OCI-LY3 (cell line): ENCODE measurements around the gene ICAM5.

ENCODE experiments used
- H2AFZ ChIP-seq: fragments of 200-600, 300-600 bp; shearing (Covaris generic); 2 replicates; pipeline ENCODE4 v1.6.0; 2014; ENCODE audit warnings: antibody characterized with exemption, low read depth, low read length
- H3K27ac ChIP-seq: fragments of 200-600, 300-600 bp; sonication (generic); 2 replicates; pipeline ENCODE4 v1.5.1; 2014; ENCODE audit warnings: mild to moderate bottlenecking, low read length, moderate library complexity, mixed read lengths
- H3K27me3 ChIP-seq: fragments of 200-600, 300-600 bp; sonication (generic); 2 replicates; pipeline ENCODE4 v1.6.1; 2014; ENCODE audit warnings: low read depth, low read length, mixed read lengths
- H3K36me3 ChIP-seq: fragments of 200-600, 300-600 bp; sonication (generic); replicated peaks from 2 replicates; pipeline ENCODE3; 2014; ENCODE audit warnings: low read depth, low read length, mixed read lengths
- H3K4me1 ChIP-seq: fragments of 300-600, 200-600 bp; sonication (generic); 2 replicates; pipeline ENCODE4 v1.6.1; 2014; ENCODE audit warnings: low read length, mixed read lengths
- H3K4me2 ChIP-seq: fragments of 200-600, 300-600 bp; sonication (generic); 2 replicates; pipeline ENCODE4 v1.6.1; 2014; ENCODE audit warnings: low read length, mixed read lengths
- H3K4me3 ChIP-seq: fragments of 300-600, 200-600 bp; sonication (generic); 2 replicates; pipeline ENCODE4 v1.5.1; 2014; ENCODE audit warnings: antibody characterized with exemption, mild to moderate bottlenecking, low read length, moderate library complexity
- H3K79me2 ChIP-seq: fragments of 300-600, 200-600 bp; shearing (Covaris generic); 2 replicates; pipeline ENCODE4 v1.6.1; 2014; ENCODE audit warnings: mild to moderate bottlenecking, low read length, mixed read lengths
- H3K9ac ChIP-seq: fragments of 300-600, 200-600 bp; shearing (Covaris generic); 2 replicates; pipeline ENCODE4 v1.6.0; 2014; ENCODE audit warnings: mild to moderate bottlenecking, low read length, moderate library complexity
- H3K9me3 ChIP-seq: fragments of 200-600, 300-600 bp; shearing (Covaris generic); 2 replicates; pipeline ENCODE4 v1.6.1; 2014; ENCODE audit warnings: low read length, mixed read lengths; ENCODE audit not compliant: insufficient read depth
- H4K20me1 ChIP-seq: fragments of 200-600, 300-600 bp; sonication (generic); 2 replicates; pipeline ENCODE4 v1.6.1; 2016; ENCODE audit warnings: low read length, mixed read lengths; ENCODE audit not compliant: insufficient read depth
- EZH2phosphoT487 ChIP-seq: fragments of 200-600 bp; shearing (Covaris generic); IDR thresholded peaks from 2 replicates; pipeline ENCODE4 v1.6.1; 2018; ENCODE audit warnings: antibody characterized with exemption, mixed run types, low read depth
- TF ChIP-seq, protein P1 (sequence below): fragments of 200-600, 300-600 bp; sonication (generic); IDR thresholded peaks from 2 replicates; pipeline ENCODE4 v1.5.1; 2014; ENCODE audit warnings: antibody characterized with exemption, low read length, low read depth

The ICAM5 gene

DNA sequence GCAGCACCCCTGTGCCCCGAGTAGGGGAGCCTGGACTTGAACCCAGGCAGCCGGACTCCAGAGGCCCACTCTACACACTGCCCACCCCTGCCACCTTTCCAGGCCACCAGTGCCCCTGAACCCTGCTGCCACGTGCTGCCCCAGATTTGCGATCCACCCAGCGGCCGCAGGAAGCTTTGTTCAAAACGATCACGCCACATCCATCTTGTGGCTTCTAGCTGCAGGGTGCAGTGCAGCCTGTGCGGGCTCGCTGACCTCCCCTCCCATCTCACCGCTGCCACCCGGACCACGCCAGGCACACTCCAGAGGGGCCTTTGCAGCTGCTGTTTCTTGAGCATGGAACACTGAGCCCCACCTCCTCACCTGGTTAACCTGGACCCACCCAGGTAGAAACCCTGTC, 39.8 kb downstream of the ICAM5 start:
- H3K4me2 ChIP-seq: no peak overlapping the region
- TF ChIP-seq, protein P1, sequence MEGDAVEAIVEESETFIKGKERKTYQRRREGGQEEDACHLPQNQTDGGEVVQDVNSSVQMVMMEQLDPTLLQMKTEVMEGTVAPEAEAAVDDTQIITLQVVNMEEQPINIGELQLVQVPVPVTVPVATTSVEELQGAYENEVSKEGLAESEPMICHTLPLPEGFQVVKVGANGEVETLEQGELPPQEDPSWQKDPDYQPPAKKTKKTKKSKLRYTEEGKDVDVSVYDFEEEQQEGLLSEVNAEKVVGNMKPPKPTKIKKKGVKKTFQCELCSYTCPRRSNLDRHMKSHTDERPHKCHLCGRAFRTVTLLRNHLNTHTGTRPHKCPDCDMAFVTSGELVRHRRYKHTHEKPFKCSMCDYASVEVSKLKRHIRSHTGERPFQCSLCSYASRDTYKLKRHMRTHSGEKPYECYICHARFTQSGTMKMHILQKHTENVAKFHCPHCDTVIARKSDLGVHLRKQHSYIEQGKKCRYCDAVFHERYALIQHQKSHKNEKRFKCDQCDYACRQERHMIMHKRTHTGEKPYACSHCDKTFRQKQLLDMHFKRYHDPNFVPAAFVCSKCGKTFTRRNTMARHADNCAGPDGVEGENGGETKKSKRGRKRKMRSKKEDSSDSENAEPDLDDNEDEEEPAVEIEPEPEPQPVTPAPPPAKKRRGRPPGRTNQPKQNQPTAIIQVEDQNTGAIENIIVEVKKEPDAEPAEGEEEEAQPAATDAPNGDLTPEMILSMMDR: no peak
- no peak for TF ChIP-seq EZH2phosphoT487
- H3K27me3 ChIP-seq: no peaks in the 10 kb centered on the region
- no peak overlapping the region for H3K4me3 ChIP-seq
- peaks cover 69% of the 10 kb centered on the region for H3K79me2 ChIP-seq
- H2AFZ ChIP-seq: no peak overlapping the region
- H4K20me1 ChIP-seq: peaks cover 19% of the 10 kb centered on the region
- H3K27ac ChIP-seq: no peak overlapping the region
- no peaks in the 10 kb centered on the region for H3K9me3 ChIP-seq
- no peak overlapping the region for H3K9ac ChIP-seq
- peaks cover 55% of the 10 kb centered on the region for H3K36me3 ChIP-seq
- peaks cover 15% of the 10 kb centered on the region for H3K4me1 ChIP-seq

DNA sequence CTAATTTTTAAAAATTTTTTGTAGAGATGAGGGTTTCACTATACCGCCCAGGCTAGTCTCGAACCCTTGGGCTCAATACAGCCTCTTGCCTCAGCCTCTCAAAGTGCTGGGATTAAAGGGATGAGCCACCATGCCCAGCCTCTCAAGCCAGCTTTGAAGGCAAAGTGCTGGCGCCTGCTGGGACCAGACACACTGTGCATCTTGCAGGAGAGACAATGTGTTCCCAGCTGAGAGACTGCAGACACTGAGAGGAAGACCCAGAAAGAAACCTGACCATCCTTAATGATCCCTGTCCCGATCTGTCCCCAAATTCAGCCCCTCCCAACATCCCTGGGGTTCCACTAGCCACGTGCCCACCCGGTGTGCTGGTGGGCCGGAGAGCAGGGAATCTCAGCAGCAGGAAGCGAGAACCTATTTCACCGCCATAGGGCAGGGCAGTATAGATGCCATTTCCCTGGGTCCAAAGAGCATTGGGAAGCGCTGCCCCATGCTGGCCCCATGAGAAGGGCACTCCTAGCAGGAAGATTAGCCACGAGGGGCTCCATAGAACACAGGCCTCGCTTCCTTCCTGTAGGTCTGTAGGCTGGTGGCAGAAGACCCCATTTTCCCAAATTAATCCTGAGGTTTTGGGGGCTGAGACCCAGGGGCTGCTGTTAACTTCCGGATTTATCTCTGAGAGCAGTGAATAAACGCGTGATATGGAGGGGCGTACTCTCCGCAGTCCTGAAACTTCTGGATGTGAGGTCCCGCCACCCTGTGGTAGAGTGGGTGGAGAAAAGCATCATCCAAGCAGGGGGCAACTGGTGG, 42.6 kb downstream of the ICAM5 start:
- no peak overlapping the region for H2AFZ ChIP-seq
- peak overlapping the region; percentile 93 for H3K4me3 ChIP-seq
- no peaks in the 10 kb centered on the region for H3K9me3 ChIP-seq
- peak overlapping the region; percentile 99 for H3K4me2 ChIP-seq
- no peaks in the 10 kb centered on the region for H3K27me3 ChIP-seq
- H3K27ac ChIP-seq: peak overlapping the region; percentile 83
- H3K36me3 ChIP-seq: peaks cover 54% of the 10 kb centered on the region
- H3K4me1 ChIP-seq: peaks cover 17% of the 10 kb centered on the region
- H3K9ac ChIP-seq: peak overlapping the region; percentile 87
- TF ChIP-seq, protein P1: 0 out of 2 replicates have a peak, but pooled peaks have one; percentile 16
- no peak for TF ChIP-seq EZH2phosphoT487
- H4K20me1 ChIP-seq: peaks cover 19% of the 10 kb centered on the region
- H3K79me2 ChIP-seq: peaks cover 65% of the 10 kb centered on the region

DNA sequence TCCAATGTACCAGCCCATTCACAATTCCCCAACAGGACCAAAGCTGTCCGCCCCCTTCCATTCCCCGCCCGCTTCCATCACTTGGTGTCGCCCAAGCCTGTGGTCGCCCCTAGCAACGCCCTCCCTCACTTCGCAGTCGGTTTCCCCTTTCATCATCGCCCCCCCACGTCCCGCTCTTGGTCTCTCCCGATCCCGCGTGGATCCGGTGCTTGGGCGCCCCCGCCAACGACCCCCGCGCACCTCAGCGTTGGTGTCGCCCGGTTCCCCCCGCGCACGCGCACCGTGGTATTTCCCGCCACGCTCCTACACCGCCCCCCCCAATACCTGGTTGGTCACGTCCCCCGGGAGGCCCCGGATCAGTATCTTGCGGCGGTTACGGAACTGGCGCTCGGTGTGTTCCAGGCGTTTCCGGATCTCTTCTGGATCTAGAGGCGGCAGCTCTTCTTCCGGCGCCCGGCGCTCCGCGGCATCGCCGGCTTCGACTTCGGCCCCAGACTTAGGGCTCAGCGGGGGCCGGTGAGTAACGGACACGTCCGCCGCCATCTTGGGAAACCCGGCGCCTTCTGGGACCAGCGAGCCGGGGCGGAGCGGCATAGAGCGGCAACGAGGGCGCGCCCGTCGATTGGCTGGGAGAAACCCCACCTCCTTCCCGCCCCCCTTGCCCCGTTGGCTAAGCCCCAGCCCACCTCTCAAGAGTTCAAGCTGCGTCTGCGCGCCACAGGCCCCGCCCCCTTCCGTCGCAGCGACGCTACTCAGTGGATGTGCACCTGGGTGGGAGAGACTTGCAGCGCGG, 43.4 kb downstream of the ICAM5 start, which contains the start of gene RAVER1:
Gene RAVER1, minus strand, starts transcription at position 565 of the 793 bp plus-strand sequence. Its CDS starts 22 bp downstream, at position 543.
- H3K79me2 ChIP-seq: peaks cover 57% of the 10 kb centered on the region
- TF ChIP-seq, protein P1: no peak
- no peak for TF ChIP-seq EZH2phosphoT487
- peak within 1 kb of the TSS; percentile 44; the same call in 1 of the 2 replicates for H2AFZ ChIP-seq

More for the DNA sequence above, 43.4 kb downstream of the ICAM5 start, which contains the start of gene RAVER1:
- Histone ChIP-seq H4K20me1 (peaks cover 19% of the 10 kb centered on the region), H3K27ac (peak within 1 kb of the TSS; percentile 83), H3K4me3 (peak within 1 kb of the TSS; percentile 93), H3K4me2 (peak within 1 kb of the TSS; percentile 99), H3K9ac (peak within 1 kb of the TSS; percentile 87), H3K9me3 (no peaks in the 10 kb centered on the region), H3K36me3 (peaks cover 46% of the 10 kb centered on the region), H3K27me3 (no peaks in the 10 kb centered on the region), H3K4me1 (peaks cover 23% of the 10 kb centered on the region)
